Measurements from ENCODE around the gene C1QB. TPM values are rescaled to one million over a fixed set of nuclear protein-coding genes. Genes with fewer than 3 reads are reported as not detected.

Gene C1QB
- total and polyA plus RNA-seq, 2 of the 8 experiments (the other 6 are each of a cell fraction or from before 2014, with no cell fraction given), result not detected

- no peak overlapping the region for H3K9ac ChIP-seq (replicated peaks in 1 of 4; ENCODE audit: extremely low read depth in 1 of 4, low read depth in 3 of 4, low read length in 3 of 4)
- H4K5ac ChIP-seq (ENCODE audit: insufficient read length, low read depth, low read length), result no peak overlapping the region
- H3K4me3 ChIP-seq (ENCODE audit: extremely low read depth in 1 of 4, insufficient read depth in 2 of 4, low read depth in 3 of 4, low read length in 4 of 4), result no peak overlapping the region
- no peaks in the 10 kb centered on the region for H3K79me1 ChIP-seq (ENCODE audit: low read depth, low read length)
- H2BK12ac ChIP-seq (ENCODE audit: low read depth, low read length), result no peak overlapping the region
- no peaks in the 10 kb centered on the region for H3K79me2 ChIP-seq (ENCODE audit: control insufficient read depth in 1 of 2, insufficient read depth in 2 of 2, low read length in 2 of 2)
- H4K20me1 ChIP-seq (replicated peaks in 1 of 2; ENCODE audit: control insufficient read depth in 1 of 2, insufficient read depth in 2 of 2, low read length in 2 of 2), result no peaks in the 10 kb centered on the region
- CTCF ChIA-PET (ENCODE audit: partially characterized antibody), result interaction anchor here (0.6 to 10.1 kb wide), 27 partner anchors 9 to 279 kb away, joined by 3 to 86 read pairs (median 5); no protein-coding TSS in a partner anchor
- H3K4ac ChIP-seq (replicated peaks; ENCODE audit: insufficient read length, low read depth, low read length), result no peak overlapping the region
- H2AK5ac ChIP-seq (ENCODE audit: low read depth, low read length), result no peak overlapping the region
- no peak overlapping the region for H2BK120ac ChIP-seq (replicated peaks; ENCODE audit: low read depth, low read length)
- no peak overlapping the region for H3K56ac ChIP-seq (replicated peaks; ENCODE audit: insufficient read length, low read depth, low read length)
- peaks cover 0 to 4% (median 0%) of the 10 kb centered on the region in 4 experiments; a peak in 1 of 7 replicates for H3K4me1 ChIP-seq (replicated peaks in 1 of 4; ENCODE audit: control insufficient read depth in 3 of 4, insufficient read depth in 4 of 4, low read length in 3 of 4)
- no peaks in the 10 kb centered on the region for H3K27me3 ChIP-seq (replicated peaks in 1 of 4; ENCODE audit: control insufficient read depth in 3 of 4, extremely low read depth in 1 of 4, insufficient read depth in 3 of 4, low read length in 3 of 4)
- no peak overlapping the region for H2BK15ac ChIP-seq (ENCODE audit: low read length)
- H3K23ac ChIP-seq (ENCODE audit: insufficient read length), result no peak overlapping the region
- no peak overlapping the region for H2BK5ac ChIP-seq (ENCODE audit: low read depth, low read length)
- no peak for FAIRE-seq
- H3K14ac ChIP-seq (ENCODE audit: insufficient read length), result no peak overlapping the region
- POLR2A ChIA-PET (ENCODE audit: partially characterized antibody), result no interaction called here
- H3K9me3 ChIP-seq (ENCODE audit: insufficient read depth in 2 of 2, low read depth in 1 of 2, low read length in 1 of 2), result no peaks in the 10 kb centered on the region
- H4K91ac ChIP-seq (replicated peaks; ENCODE audit: insufficient read length, low read length), result no peak overlapping the region
- no peak overlapping the region for H2BK20ac ChIP-seq (ENCODE audit: low read length)
- H2AFZ ChIP-seq (ENCODE audit: low read length), result no peak overlapping the region
- H3K4me2 ChIP-seq (ENCODE audit: insufficient read depth in 1 of 2, low read depth in 2 of 2, low read length in 2 of 2), result no peak overlapping the region
- no peaks in the 10 kb centered on the region for H3K23me2 ChIP-seq (ENCODE audit: low read depth, low read length)
- 83% methylated on average over 12 of the region's 12 CpGs; no CpG with 5 or more reads in 1 of the 2 experiments for WGBS, 2 experiments (ENCODE audit: extremely low coverage in 1 of 2, insufficient coverage in 1 of 2, insufficient read length in 1 of 2, insufficient replicate concordance in 2 of 2, low coverage in 1 of 2, low lambda C conversion rate in 2 of 2, missing lambda C conversion rate in 1 of 2)
- H3K27ac ChIP-seq (ENCODE audit: low read depth, low read length), result no peak overlapping the region
- no peak overlapping the region for H3K18ac ChIP-seq (ENCODE audit: extremely low read depth, low read length)
- DNase-seq (ENCODE audit: low read depth in 1 of 2, low spot score in 2 of 2), result no peak
- H3K36me3 ChIP-seq (ENCODE audit: control insufficient read depth in 2 of 4, insufficient read depth in 4 of 4, low read length in 3 of 4), result no peaks in the 10 kb centered on the region
- no peak overlapping the region for H4K8ac ChIP-seq (ENCODE audit: extremely low read depth, insufficient read depth, low read length)
- no peak for TF ChIP-seq KDM1A (IDR thresholded peaks at IDR 0.05; ENCODE audit: borderline replicate concordance, low read length)
These were observed 49.5 kb downstream of the C1QB start for GRCh38 chr1:22702296-22703085.
